Naive thymus-derived CD8-positive, alpha-beta T cell (primary cell): ENCODE data around the gene ACTA2. TPM values are rescaled to one million over a fixed set of nuclear protein-coding genes. Genes with fewer than 3 reads are reported as not detected.
"Not testable (repeated sequence)": the region's sequence is repeated elsewhere in the genome, so short reads cannot be mapped to it uniquely, and the experiment has no call there.

ENCODE experiments used
- ATAC-seq, 2 donors: fragments of 150-1000 bp; cut with Tn5 transposase in 1 of 2; sonication (Bioruptor Pico), chemical (Tn5 transposase) in 1 of 2; 1 replicate in 1 of 2; 2 replicates in 1 of 2; pipeline ENCODE4 v1.10.0; 2021; ENCODE audit warnings: mild to moderate bottlenecking in 2 of 2, moderate library complexity in 2 of 2
- POLR2A ChIA-PET: fragments of 350-600 bp; sonication (Branson Sonifier 250); formaldehyde crosslinking; loops from one replicate; lab custom pipeline; 2021; ENCODE audit warnings: antibody characterized with exemption; lab: Charles Lee
- DNase-seq, 10 donors: peaks; one replicate each; pipeline versions ENCODE4 v3.0.0 to v3.0.0-alpha.2; 2020 to 2022
- H3K27ac Mint-ChIP-seq, 10 donors: one replicate each; pipeline ENCODE4 v1.8.0; 2020 to 2022; ENCODE audit warnings: mild to moderate bottlenecking in 10 of 10, mixed read lengths in 10 of 10, moderate library complexity in 4 of 10, inconsistent platforms in 1 of 10
- H3K27me3 Mint-ChIP-seq, 5 donors: one replicate each; pipeline ENCODE4 v1.8.0; 2021 to 2022; ENCODE audit warnings: mixed read lengths in 5 of 5
- H3K36me3 Mint-ChIP-seq, 3 donors: one replicate each; pipeline ENCODE4 v1.8.0; 2020 to 2022; ENCODE audit warnings: mixed read lengths in 3 of 3, mild to moderate bottlenecking in 2 of 3, inconsistent platforms in 1 of 3
- H3K4me1 Mint-ChIP-seq, 4 donors: one replicate each; pipeline ENCODE4 v1.8.0; 2021 to 2022; ENCODE audit warnings: mixed read lengths in 4 of 4
- H3K4me3 Mint-ChIP-seq, 10 donors: one replicate each; pipeline ENCODE4 v1.8.0; 2020 to 2022; ENCODE audit warnings: mild to moderate bottlenecking in 10 of 10, mixed read lengths in 10 of 10, moderate library complexity in 6 of 10, inconsistent platforms in 1 of 10
- H3K9me3 Mint-ChIP-seq, 9 donors: one replicate each; pipeline ENCODE4 v1.8.0; 2020 to 2022; ENCODE audit warnings: mixed read lengths in 9 of 9, mild to moderate bottlenecking in 3 of 9, inconsistent platforms in 1 of 9, moderate library complexity in 1 of 9
- polyA plus RNA-seq, 3 donors: library from polyadenylated mRNA; unstranded; fragments of 300-500 nt; fragmentation: Illumina TruSeq; gene quantifications; one replicate each; pipeline ENCODE4 v1.2.3, GENCODE V29; 2021
- total RNA-seq, 8 experiments: library from RNA in 2 of 8; stranded (reverse) in 2 of 8; gene quantifications; one replicate each; pipeline ENCODE4 v1.2.3 and lab custom pipeline; 2021 to 2026

The ACTA2 gene
- total and polyA plus RNA-seq, 5 experiments from 2014 or later: 0.34 to 9.7 (median 1.6) TPM; not detected in 1

GRCh38 chr10:88944813-88945212 lies 7.8 kb downstream of the ACTA2 start:
- ATAC-seq (no peak), DNase-seq (no peak)
- H3K27me3 Mint-ChIP-seq: no peaks in the 10 kb centered on the region
- H3K4me1 Mint-ChIP-seq: peaks cover 0 to 11% (median 4%) of the 10 kb centered on the region in 4 donors
- peaks cover 0 to 4% (median 2%) of the 10 kb centered on the region in 3 donors for H3K36me3 Mint-ChIP-seq
- H3K27ac Mint-ChIP-seq: no peak overlapping the region
- H3K9me3 Mint-ChIP-seq: no peaks in the 10 kb centered on the region
- H3K4me3 Mint-ChIP-seq: no peak overlapping the region
- POLR2A ChIA-PET: no interaction called here

- POLR2A ChIA-PET: no interaction called here
- Mint-ChIP-seq H3K4me3 (no peak overlapping the region), H3K27me3 (no peaks in the 10 kb centered on the region), H3K27ac (no peak overlapping the region), H3K36me3 (peaks cover 0 to 9% (median 4%) of the 10 kb centered on the region in 3 donors), H3K9me3 (no peaks in the 10 kb centered on the region), H3K4me1 (peaks cover 0 to 11% (median 4%) of the 10 kb centered on the region in 4 donors)
- no peak for DNase-seq
- no peak for ATAC-seq
Observed at GRCh38 chr10:88943778-88944177, 8.8 kb downstream of the ACTA2 start.

- Mint-ChIP-seq H3K4me3 (no peak overlapping the region), H3K4me1 (peaks cover 0 to 11% (median 4%) of the 10 kb centered on the region in 4 donors), H3K36me3 (peaks cover 0 to 16% (median 0%) of the 10 kb centered on the region in 3 donors), H3K9me3 (no peaks in the 10 kb centered on the region), H3K27me3 (no peaks in the 10 kb centered on the region), H3K27ac (peak overlapping the region in 1 of 10 donors; percentile 62)
- POLR2A ChIA-PET: no interaction called here
- ATAC-seq (no peak), DNase-seq (no peak)
Observed at GRCh38 chr10:88941026-88941425, 11.5 kb downstream of the ACTA2 start.

GRCh38 chr10:88938938-88939337 lies 13.6 kb downstream of the ACTA2 start:
- Mint-ChIP-seq H3K4me3 (no peak overlapping the region), H3K27ac (no peak overlapping the region), H3K9me3 (no peaks in the 10 kb centered on the region), H3K27me3 (no peaks in the 10 kb centered on the region), H3K4me1 (peaks cover 9 to 16% (median 11%) of the 10 kb centered on the region in 4 donors), H3K36me3 (peaks cover 0 to 16% (median 0%) of the 10 kb centered on the region in 3 donors)
- DNase-seq: no peak
- POLR2A ChIA-PET: no interaction called here
- no peak for ATAC-seq

- POLR2A ChIA-PET: no interaction called here
- no peak for ATAC-seq
- peaks cover 0 to 16% (median 0%) of the 10 kb centered on the region in 3 donors for H3K36me3 Mint-ChIP-seq
- no peak overlapping the region for H3K4me3 Mint-ChIP-seq
- H3K4me1 Mint-ChIP-seq: peaks cover 9 to 16% (median 11%) of the 10 kb centered on the region in 4 donors
- H3K27ac Mint-ChIP-seq: no peak overlapping the region
- no peaks in the 10 kb centered on the region for H3K9me3 Mint-ChIP-seq
- no peak for DNase-seq
- no peaks in the 10 kb centered on the region for H3K27me3 Mint-ChIP-seq
Observed at GRCh38 chr10:88938039-88938438, 14.5 kb downstream of the ACTA2 start.

- Mint-ChIP-seq H3K36me3 (peaks cover 0 to 16% (median 0%) of the 10 kb centered on the region in 3 donors), H3K4me3 (no peak overlapping the region), H3K4me1 (peaks cover 11 to 16% (median 13%) of the 10 kb centered on the region in 4 donors), H3K27ac (no peak overlapping the region), H3K27me3 (no peaks in the 10 kb centered on the region), H3K9me3 (no peaks in the 10 kb centered on the region)
- POLR2A ChIA-PET: no interaction called here
- no peak for DNase-seq
- no peak for ATAC-seq
Observed at GRCh38 chr10:88936656-88937055, 15.9 kb downstream of the ACTA2 start.

- Mint-ChIP-seq H3K36me3 (peaks cover 0 to 16% (median 0%) of the 10 kb centered on the region in 3 donors), H3K27ac (peak overlapping the region in 3 of 10 donors; percentile 43 to 69 (median 49)), H3K4me3 (peak overlapping the region in 8 of 10 donors; percentile 3 to 65 (median 34)), H3K27me3 (no peaks in the 10 kb centered on the region), H3K9me3 (no peaks in the 10 kb centered on the region), H3K4me1 (peaks cover 9 to 14% (median 13%) of the 10 kb centered on the region in 4 donors)
- DNase-seq (peak; percentile 44 to 82 (median 66)), ATAC-seq (peak; percentile 78 to 86)
- POLR2A ChIA-PET: no interaction called here
Observed at GRCh38 chr10:88934900-88935672, 17.5 kb downstream of the ACTA2 start.

DNA sequence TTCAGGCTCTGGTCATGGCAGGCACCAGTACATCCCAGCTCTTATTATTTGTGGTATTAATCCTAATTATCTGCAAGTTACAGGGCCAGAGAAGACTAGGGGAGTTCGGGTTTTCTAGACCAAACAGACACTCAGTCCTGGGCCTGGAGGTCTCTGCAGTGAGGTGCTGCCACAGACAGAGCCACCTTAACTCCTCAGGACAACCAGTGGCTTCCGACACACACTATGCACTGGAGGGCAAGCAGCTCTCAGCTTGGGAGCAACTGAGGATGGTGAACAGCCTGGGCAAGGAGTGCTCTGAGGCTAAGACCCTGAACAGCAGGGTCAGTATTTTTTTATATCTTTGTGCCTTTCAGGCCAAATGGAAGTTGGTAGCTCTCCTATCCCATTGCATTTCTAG lies 19.0 kb downstream of the ACTA2 start:
- ATAC-seq: no peak
- DNase-seq: no peak
- H3K4me3 Mint-ChIP-seq: no peak overlapping the region
- no peaks in the 10 kb centered on the region for H3K9me3 Mint-ChIP-seq
- no peaks in the 10 kb centered on the region for H3K27me3 Mint-ChIP-seq
- H3K36me3 Mint-ChIP-seq: peaks cover 0 to 5% (median 2%) of the 10 kb centered on the region in 3 donors
- POLR2A ChIA-PET: no interaction called here
- H3K27ac Mint-ChIP-seq: no peak overlapping the region
- H3K4me1 Mint-ChIP-seq: peaks cover 9 to 15% (median 13%) of the 10 kb centered on the region in 4 donors

GRCh38 chr10:88932539-88933256 lies 19.9 kb downstream of the ACTA2 start:
- ATAC-seq (peak; percentile 74 to 82), DNase-seq (peak in 7 of 10 donors; percentile 12 to 51 (median 26))
- Mint-ChIP-seq H3K9me3 (no peaks in the 10 kb centered on the region), H3K27me3 (no peaks in the 10 kb centered on the region), H3K4me3 (no peak overlapping the region), H3K36me3 (peaks cover 0 to 8% (median 5%) of the 10 kb centered on the region in 3 donors), H3K4me1 (peaks cover 9 to 15% (median 13%) of the 10 kb centered on the region in 4 donors), H3K27ac (peak overlapping the region in 2 of 10 donors; percentile 2 to 32)
- POLR2A ChIA-PET: interaction anchor here (2.0 kb wide), 1 partner anchor 97 kb away, joined by 9 read pairs; no protein-coding TSS in a partner anchor

GRCh38 chr10:88932029-88932428 lies 20.5 kb downstream of the ACTA2 start:
- not testable (repeated sequence) for DNase-seq, H3K27ac Mint-ChIP-seq, ATAC-seq, H3K4me3 Mint-ChIP-seq, H3K27me3 Mint-ChIP-seq, H3K9me3 Mint-ChIP-seq
- POLR2A ChIA-PET: interaction anchor here (0.6 to 2.0 kb wide), 3 partner anchors 56 to 769 kb away, joined by 3 to 9 read pairs (median 4); no protein-coding TSS in a partner anchor
- Mint-ChIP-seq H3K4me1 (peaks cover 9 to 15% (median 13%) of the 10 kb centered on the region in 4 donors), H3K36me3 (peaks cover 0 to 11% (median 7%) of the 10 kb centered on the region in 3 donors)

GRCh38 chr10:88931548-88931947 lies 21.0 kb downstream of the ACTA2 start:
- H3K27ac Mint-ChIP-seq: peak overlapping the region in 6 of 10 donors; percentile 2 to 72 (median 15)

GRCh38 chr10:88928254-88928653 lies 24.3 kb downstream of the ACTA2 start:
- peak overlapping the region in 1 of 10 donors; percentile 88 for H3K27ac Mint-ChIP-seq
- DNase-seq (no peak), ATAC-seq (no peak)
- peaks cover 0 to 6% (median 3%) of the 10 kb centered on the region in 4 donors for H3K4me1 Mint-ChIP-seq
- POLR2A ChIA-PET: no interaction called here
- H3K4me3 Mint-ChIP-seq: no peak overlapping the region
- peaks cover 0 to 40% (median 14%) of the 10 kb centered on the region in 3 donors for H3K36me3 Mint-ChIP-seq
- no peaks in the 10 kb centered on the region for H3K9me3 Mint-ChIP-seq
- H3K27me3 Mint-ChIP-seq: no peaks in the 10 kb centered on the region

More at GRCh38 chr10:88931548-88931947, 21.0 kb downstream of the ACTA2 start:
- DNase-seq (no peak), ATAC-seq (no peak)
- no peak overlapping the region for H3K4me3 Mint-ChIP-seq
- no peaks in the 10 kb centered on the region for H3K27me3 Mint-ChIP-seq
- H3K36me3 Mint-ChIP-seq: peaks cover 0 to 16% (median 9%) of the 10 kb centered on the region in 3 donors
- H3K9me3 Mint-ChIP-seq: no peaks in the 10 kb centered on the region
- POLR2A ChIA-PET: interaction anchor here (0.6 to 2.0 kb wide), 4 partner anchors 55 to 769 kb away, joined by 3 to 9 read pairs (median 4); no protein-coding TSS in a partner anchor
- H3K4me1 Mint-ChIP-seq: peaks cover 9 to 15% (median 13%) of the 10 kb centered on the region in 4 donors
